K562 (cell line): ENCODE measurements around the gene TNC. TPM values are rescaled to one million over a fixed set of nuclear protein-coding genes. Genes with fewer than 3 reads are reported as not detected.

Source experiments
- ATAC-seq: fragments of 200-7000 bp; cut with Tn5 transposase; 3 replicates; pipeline ENCODE4 v1.9.1; 2020; ENCODE audit warnings: moderate library complexity
- BruUV-seq: library from RNA; stranded (reverse); fragments of 400-500 nt; replicated peaks from 2 replicates; lab custom pipeline; 2021; lab: Mats Ljungman, UMichigan
- CTCF ChIA-PET: fragments of 300-600 bp; formaldehyde crosslinking; extraction: SDS; loops from one replicate; lab custom pipeline; 2021; ENCODE audit warnings: low intra/inter-chr PET ratio; lab: Yijun Ruan, JAX
- POLR2A ChIA-PET: fragments of 300-600, 350-650 bp; sonication (Branson Sonifier 250); formaldehyde crosslinking; extraction: SDS; loops from one replicate; lab custom pipeline; 2021; ENCODE audit warnings: antibody characterized with exemption, inconsistent platforms; lab: Yijun Ruan, JAX
- DNase-seq, 4 experiments: peaks; one replicate each; pipeline versions ENCODE4 v3.0.0 to v3.0.0-alpha.2; 2011 to 2018; ENCODE audit warnings: low spot score in 3 of 4, mixed read lengths in 3 of 4; ENCODE audit errors: extremely low read depth in 1 of 4
- FAIRE-seq: peaks from 2 replicates; lab custom pipeline; 2011; peaks lifted over from hg19 to GRCh38; lab: Jason Lieb, UNC
- H2AFZ ChIP-seq: 2 replicates; pipeline ENCODE4 v1.6.0; 2011; ENCODE audit warnings: low read depth, low read length, control low read depth, inconsistent platforms
- H3K27ac ChIP-seq: fragments of 200-600 bp; 3 replicates; pipeline ENCODE4 v1.8.0; 2011; ENCODE audit warnings: low read depth, mild to moderate bottlenecking, control low read depth, inconsistent platforms, low read length, moderate library complexity, mixed read lengths; ENCODE audit errors: extremely low read depth
- H3K27me3 ChIP-seq, 2 experiments: fragments of 300-600 bp in 1 of 2; 2 replicates in 1 of 2; 3 replicates in 1 of 2; pipeline versions ENCODE4 v1.6.0 to v1.8.0; 2011; ENCODE audit warnings: inconsistent platforms in 2 of 2, low read length in 2 of 2, mild to moderate bottlenecking in 1 of 2, mixed read lengths in 1 of 2, moderate library complexity in 1 of 2; ENCODE audit not compliant: control insufficient read depth in 2 of 2, insufficient read depth in 2 of 2
- H3K36me3 ChIP-seq: fragments of 300-600 bp; 3 replicates; pipeline ENCODE4 v1.8.0; 2011; ENCODE audit warnings: mild to moderate bottlenecking, low read length, inconsistent platforms; ENCODE audit not compliant: control insufficient read depth, insufficient read depth
- H3K4me1 ChIP-seq, 2 experiments: fragments of 200-600 bp in 1 of 2; replicated peaks in 1 of 2; 2 replicates in 1 of 2; 3 replicates in 1 of 2; pipeline versions ENCODE4 v1.5.1 to v1.8.0; 2011; ENCODE audit warnings: inconsistent platforms in 2 of 2, low read length in 2 of 2, mild to moderate bottlenecking in 1 of 2, mixed read lengths in 1 of 2, moderate library complexity in 1 of 2; ENCODE audit not compliant: control insufficient read depth in 2 of 2, insufficient read depth in 2 of 2
- H3K4me2 ChIP-seq: 2 replicates; pipeline ENCODE4 v1.6.1; 2011; ENCODE audit warnings: low read length, control low read depth, inconsistent platforms, mixed read lengths; ENCODE audit not compliant: insufficient read depth
- H3K4me3 ChIP-seq: fragments of 200-600 bp; sonication (generic), shearing (Covaris generic); 2 replicates; pipeline ENCODE4 v1.5.1; 2016; ENCODE audit warnings: control low read depth, inconsistent platforms
- H3K79me2 ChIP-seq: fragments of 200-600 bp; 3 replicates; pipeline ENCODE4 v1.8.0; 2011; ENCODE audit warnings: low read length, inconsistent platforms; ENCODE audit not compliant: control insufficient read depth, insufficient read depth
- H3K9ac ChIP-seq, 2 experiments: 2 replicates each; pipeline versions ENCODE4 v1.6.0 to v1.6.1; 2011; ENCODE audit warnings: low read depth in 2 of 2, low read length in 2 of 2, control low read depth in 1 of 2, inconsistent platforms in 1 of 2, mild to moderate bottlenecking in 1 of 2, mixed read lengths in 1 of 2; ENCODE audit not compliant: insufficient read depth in 1 of 2
- H3K9me1 ChIP-seq: one replicate; pipeline ENCODE4 v1.6.0; 2011; ENCODE audit warnings: inconsistent platforms, mild to moderate bottlenecking, low read length, moderate library complexity; ENCODE audit not compliant: control insufficient read depth, insufficient read depth
- H3K9me3 ChIP-seq: replicated peaks from 2 replicates; pipeline ENCODE4 v1.5.1; 2011; ENCODE audit warnings: low read depth, low read length, inconsistent platforms; ENCODE audit not compliant: control insufficient read depth, insufficient read depth
- H4K20me1 ChIP-seq: replicated peaks from 2 replicates; pipeline ENCODE4 v1.6.1; 2011; ENCODE audit warnings: low read length, inconsistent platforms, mixed read lengths; ENCODE audit not compliant: control insufficient read depth, insufficient read depth
- ILK ChIP-seq: fragments of 450-650 bp; IDR thresholded peaks from 2 replicates; pipeline ENCODE4 v1.6.1; 2016; ENCODE audit warnings: missing genetic modification characterization, low read depth, mild to moderate bottlenecking, missing compliant biosample characterization, moderate library complexity, borderline replicate concordance
- RBM34 ChIP-seq: fragments of 200-400 bp; formaldehyde crosslinking; IDR thresholded peaks from 2 replicates; pipeline ENCODE4 v1.6.1; 2018; ENCODE audit warnings: low read length, borderline replicate concordance; ENCODE audit not compliant: insufficient read depth
- SMAD2 ChIP-seq: fragments of 150-350 bp; IDR thresholded peaks from 2 replicates; pipeline ENCODE4 v1.6.1; 2014; ENCODE audit warnings: low read depth, mild to moderate bottlenecking, low read length
- SMARCB1 ChIP-seq: IDR thresholded peaks from 2 replicates; pipeline ENCODE4 v1.6.1; 2011; ENCODE audit warnings: improper control_type of control experiment, low read depth; ENCODE audit not compliant: insufficient read length
- ZC3H4 ChIP-seq: sonication (generic); formaldehyde crosslinking; IDR thresholded peaks from 2 replicates; pipeline ENCODE4 v1.9.0; 2021; ENCODE audit warnings: missing genetic modification reagents, borderline replicate concordance
- ZFP36 ChIP-seq: fragments of 150-350 bp; IDR thresholded peaks from 2 replicates; pipeline ENCODE4 v1.6.1; 2018; ENCODE audit warnings: low read length, low read depth; ENCODE audit not compliant: partially characterized antibody
- ZNF696 ChIP-seq: fragments of 250-450 bp; sonication (Bioruptor Pico); conservative IDR thresholded peaks from 2 replicates; pipeline ENCODE4 v1.4.0; 2020; ENCODE audit warnings: mild to moderate bottlenecking, moderate library complexity
- WGBS: fragments of 100-300 bp; shearing (Covaris generic); methylation state at CpG from one replicate; pipeline ENCODE4 v1.1.6; 2016; ENCODE audit warnings: low coverage, mixed read lengths; ENCODE audit not compliant: insufficient coverage; ENCODE audit errors: missing lambda C conversion rate; 5-methylcytosine and 5-hydroxymethylcytosine counted together
- in situ Hi-C: fragments of 300-500 bp; cut with MboI; formaldehyde crosslinking; loops from 4 replicates; pipeline ENCODE4 v1.15.0; 2018; ENCODE audit warnings: inconsistent platforms, mixed read lengths
- intact Hi-C: fragments of 100-400 bp; cut with micrococcal nuclease; formaldehyde crosslinking; loops from 2 replicates; pipeline ENCODE4 v1.14.2; 2022
- polyA plus RNA-seq, 8 experiments: library from polyadenylated mRNA; depleted of rRNA in 4 of 8; stranded (reverse) in 5 of 8; unstranded in 3 of 8; fragments of >200 nt; fragmentation: Nextera tagmentation in 2 of 8; fragmentation: Illumina TruSeq in 1 of 8; extraction: Ambion mirVana in 2 of 8; extraction: Trizol in 1 of 8; gene quantifications; 2 replicates each; pipeline versions ENCODE4 v1.2.1 to v1.2.3, GENCODE V29; 2011 to 2014; ENCODE audit warnings: inconsistent platforms in 1 of 8, missing spikeins in 1 of 8
- total RNA-seq, 7 experiments: library from RNA; depleted of rRNA in 6 of 7; stranded (reverse); fragments of >200 nt in 6 of 7; fragmentation: Illumina TruSeq in 2 of 7; extraction: Trizol in 2 of 7; gene quantifications; 2 replicates each; pipeline versions ENCODE4 v1.2.1 to v1.2.3, GENCODE V29; 2011 to 2021; ENCODE audit warnings: low replicate concordance in 1 of 7
- TF ChIP-seq, protein P1 (sequence below): sonication (generic); formaldehyde crosslinking; IDR thresholded peaks from 2 replicates; pipeline ENCODE4 v1.8.0; 2023; ENCODE audit warnings: mild to moderate bottlenecking, missing genetic modification reagents

Gene TNC
- total and polyA plus RNA-seq, 9 of the 15 experiments (the other 6 are each of a cell fraction or from before 2014, with no cell fraction given): under 0.01 to 0.29 TPM; not detected in 7

DNA sequence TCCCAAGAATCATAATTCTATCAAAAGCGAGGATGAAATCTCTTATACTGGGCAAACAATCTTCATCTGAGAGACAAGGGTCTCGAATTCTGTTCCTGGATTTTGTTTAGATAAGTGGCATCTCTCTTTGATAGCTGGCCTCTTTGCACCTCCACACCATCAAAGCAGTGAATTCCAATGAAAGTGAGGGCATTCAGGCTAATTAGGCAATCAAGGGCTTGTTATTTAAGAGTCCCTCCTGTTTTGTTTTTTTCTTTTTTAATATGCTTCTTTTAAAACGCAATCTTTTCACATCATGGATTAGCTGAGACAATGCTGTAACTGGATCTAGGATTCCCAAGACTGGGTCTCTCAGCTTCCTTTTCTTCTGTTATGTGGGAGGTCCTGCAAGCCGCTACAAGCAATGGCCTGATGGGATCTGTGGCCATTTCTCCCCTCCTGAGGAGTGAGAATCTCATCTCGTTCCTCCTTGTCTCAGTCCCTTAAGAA, 67.9 kb downstream of the TNC start:
- Histone ChIP-seq H3K9ac (no peak overlapping the region), H3K9me1 (no peaks in the 10 kb centered on the region), H3K27ac (no peak overlapping the region), H3K79me2 (no peaks in the 10 kb centered on the region), H3K36me3 (no peaks in the 10 kb centered on the region), H3K9me3 (no peaks in the 10 kb centered on the region), H3K4me1 (no peaks in the 10 kb centered on the region), H4K20me1 (no peaks in the 10 kb centered on the region), H2AFZ (no peak overlapping the region), H3K4me2 (no peak overlapping the region), H3K4me3 (no peak overlapping the region), H3K27me3 (no peaks in the 10 kb centered on the region)
- no TSS peak for BruUV-seq
- FAIRE-seq: no peak
- in situ Hi-C loops (no loop called here), intact Hi-C loops (no loop called here)
- WGBS: 0% methylated on average over 5 of the region's 5 CpGs
- DNase-seq: no peak
- ChIA-PET CTCF (no interaction called here), POLR2A (no interaction called here)
- no peak for ATAC-seq
- TF ChIP-seq ZNF696 (CRISPR knock-in tag): no peak
- no peak for TF ChIP-seq ZC3H4 (CRISPR knock-in tag)
- no peak for TF ChIP-seq ZFP36
- TF ChIP-seq RBM34: no peak
- no peak for TF ChIP-seq SMARCB1
- TF ChIP-seq ILK (tag): no peak
- TF ChIP-seq, protein P1, sequence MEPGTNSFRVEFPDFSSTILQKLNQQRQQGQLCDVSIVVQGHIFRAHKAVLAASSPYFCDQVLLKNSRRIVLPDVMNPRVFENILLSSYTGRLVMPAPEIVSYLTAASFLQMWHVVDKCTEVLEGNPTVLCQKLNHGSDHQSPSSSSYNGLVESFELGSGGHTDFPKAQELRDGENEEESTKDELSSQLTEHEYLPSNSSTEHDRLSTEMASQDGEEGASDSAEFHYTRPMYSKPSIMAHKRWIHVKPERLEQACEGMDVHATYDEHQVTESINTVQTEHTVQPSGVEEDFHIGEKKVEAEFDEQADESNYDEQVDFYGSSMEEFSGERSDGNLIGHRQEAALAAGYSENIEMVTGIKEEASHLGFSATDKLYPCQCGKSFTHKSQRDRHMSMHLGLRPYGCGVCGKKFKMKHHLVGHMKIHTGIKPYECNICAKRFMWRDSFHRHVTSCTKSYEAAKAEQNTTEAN (CRISPR knock-in tag): no peak
- TF ChIP-seq SMAD2: no peak
